ENCODE measurements around the gene OR10J5. TPM values are rescaled to one million over a fixed set of nuclear protein-coding genes. Genes with fewer than 3 reads are reported as not detected.

OR10J5 gene
- total and polyA plus RNA-seq, 2 donors (not counting 1 experiment from before 2014, with no cell fraction given): not detected

DNA sequence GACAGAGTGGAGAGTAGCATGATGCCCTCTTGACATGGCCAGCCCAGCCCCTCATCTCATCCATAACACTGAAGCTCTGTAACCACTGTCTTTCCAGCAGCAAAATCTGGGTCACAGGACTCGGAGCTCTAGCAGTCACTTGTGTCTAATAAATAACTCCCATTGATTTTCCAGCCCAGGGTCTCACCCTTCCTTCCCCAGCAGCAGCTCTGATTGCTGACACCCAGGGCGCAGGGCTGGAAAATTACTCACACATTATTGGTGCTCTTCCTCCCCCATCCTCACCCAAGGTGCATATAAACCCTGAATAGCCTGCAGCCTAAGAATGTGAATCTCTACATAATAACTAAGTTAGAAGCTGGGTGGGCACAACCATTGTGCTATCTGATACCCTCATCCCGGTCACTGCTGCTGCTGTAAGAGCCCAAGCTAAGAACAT is 21.1 kb upstream of the OR10J5 start:
- H3K27ac ChIP-seq (ENCODE audit: low read length in 2 of 2): no peak overlapping the region
- POLR2A ChIA-PET: no interaction called here
- no peaks in the 10 kb centered on the region for H3K9me3 Mint-ChIP-seq (ENCODE audit: insufficient read depth)
- H3K4me1 ChIP-seq (ENCODE audit: control insufficient read depth in 2 of 2, insufficient read depth in 2 of 2, low read length in 2 of 2): no peaks in the 10 kb centered on the region
- TF ChIP-seq EZH2 (IDR thresholded peaks at IDR 0.05; ENCODE audit: borderline replicate concordance, insufficient read depth, low read depth, low read length, poor library complexity, severe bottlenecking): no peak
- TF ChIP-seq, protein P1, sequence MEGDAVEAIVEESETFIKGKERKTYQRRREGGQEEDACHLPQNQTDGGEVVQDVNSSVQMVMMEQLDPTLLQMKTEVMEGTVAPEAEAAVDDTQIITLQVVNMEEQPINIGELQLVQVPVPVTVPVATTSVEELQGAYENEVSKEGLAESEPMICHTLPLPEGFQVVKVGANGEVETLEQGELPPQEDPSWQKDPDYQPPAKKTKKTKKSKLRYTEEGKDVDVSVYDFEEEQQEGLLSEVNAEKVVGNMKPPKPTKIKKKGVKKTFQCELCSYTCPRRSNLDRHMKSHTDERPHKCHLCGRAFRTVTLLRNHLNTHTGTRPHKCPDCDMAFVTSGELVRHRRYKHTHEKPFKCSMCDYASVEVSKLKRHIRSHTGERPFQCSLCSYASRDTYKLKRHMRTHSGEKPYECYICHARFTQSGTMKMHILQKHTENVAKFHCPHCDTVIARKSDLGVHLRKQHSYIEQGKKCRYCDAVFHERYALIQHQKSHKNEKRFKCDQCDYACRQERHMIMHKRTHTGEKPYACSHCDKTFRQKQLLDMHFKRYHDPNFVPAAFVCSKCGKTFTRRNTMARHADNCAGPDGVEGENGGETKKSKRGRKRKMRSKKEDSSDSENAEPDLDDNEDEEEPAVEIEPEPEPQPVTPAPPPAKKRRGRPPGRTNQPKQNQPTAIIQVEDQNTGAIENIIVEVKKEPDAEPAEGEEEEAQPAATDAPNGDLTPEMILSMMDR (IDR thresholded peaks at IDR 0.05): no peak
- H3K9ac ChIP-seq (ENCODE audit: low read length): no peak overlapping the region
- intact Hi-C loops (cut with micrococcal nuclease): no loop called here
- no peak for DNase-seq
- peaks cover 18% of the 10 kb centered on the region for H3K27me3 Mint-ChIP-seq
- 62% methylated on average over 2 of the region's 3 CpGs for WGBS (ENCODE audit: insufficient coverage)
- H3K4me2 ChIP-seq (replicated peaks; ENCODE audit: low read depth, low read length, poor library complexity, severe bottlenecking): no peak overlapping the region
- no peaks in the 10 kb centered on the region for H3K4me1 Mint-ChIP-seq
- CTCF ChIA-PET: no interaction called here
- H3K4me3 Mint-ChIP-seq: no peak overlapping the region
- no peaks in the 10 kb centered on the region for H3K9me3 ChIP-seq (ENCODE audit: control extremely low read depth in 1 of 3, control insufficient read depth in 2 of 3, insufficient read depth in 1 of 3, low read length in 2 of 3)
- no peak overlapping the region for H2AFZ ChIP-seq (ENCODE audit: insufficient read depth, low read depth, low read length, poor library complexity, severe bottlenecking)
- H4K20me1 ChIP-seq (ENCODE audit: control insufficient read depth, insufficient read depth, low read length, poor library complexity, severe bottlenecking): no peaks in the 10 kb centered on the region
- H3K79me2 ChIP-seq (ENCODE audit: control insufficient read depth, insufficient read depth, low read length): no peaks in the 10 kb centered on the region
- H3K4me3 ChIP-seq (ENCODE audit: control extremely low read depth in 1 of 5, extremely low read depth in 1 of 5, insufficient read depth in 1 of 5, low read depth in 2 of 5, low read length in 4 of 5): no peak overlapping the region
- no peak for ATAC-seq (ENCODE audit: low read depth)
- no peak overlapping the region for H3K27ac Mint-ChIP-seq
- no peaks in the 10 kb centered on the region for H3K27me3 ChIP-seq (replicated peaks in 1 of 4; ENCODE audit: control extremely low read depth in 1 of 4, control insufficient read depth in 3 of 4, insufficient read depth in 4 of 4, low read length in 3 of 4)
- H3K36me3 ChIP-seq (replicated peaks in 1 of 2; ENCODE audit: control extremely low read depth in 1 of 2, control insufficient read depth in 1 of 2, extremely low read depth in 1 of 2, insufficient read depth in 2 of 2, low read length in 1 of 2): no peaks in the 10 kb centered on the region

DNA sequence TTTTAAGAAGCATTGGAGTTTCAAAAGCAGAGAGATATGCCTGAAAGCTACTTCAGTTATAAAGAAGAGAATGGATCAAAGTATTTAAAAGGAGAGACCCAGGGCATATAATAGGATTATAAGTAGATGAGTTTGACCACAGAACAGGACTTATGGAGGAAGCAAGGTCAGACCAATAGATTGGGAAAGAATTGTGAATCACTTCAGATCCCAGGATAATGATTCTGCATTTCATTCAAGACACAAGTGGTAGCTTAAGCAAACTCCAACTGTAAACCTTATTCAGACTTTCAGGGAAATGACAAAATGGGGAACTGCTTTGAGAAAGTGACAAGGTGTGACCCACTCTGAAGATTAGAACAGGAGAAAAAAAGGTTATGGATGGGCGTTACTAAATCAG is 18.9 kb upstream of the OR10J5 start:
- ChIA-PET POLR2A (no interaction called here), CTCF (no interaction called here)
- ATAC-seq (ENCODE audit: low read depth) (no peak), DNase-seq (no peak)
- intact Hi-C loops (cut with micrococcal nuclease): no loop called here
- Histone ChIP-seq H3K4me2 (replicated peaks; ENCODE audit: low read depth, low read length, poor library complexity, severe bottlenecking) (no peak overlapping the region), H3K27me3 (replicated peaks in 1 of 4; ENCODE audit: control extremely low read depth in 1 of 4, control insufficient read depth in 3 of 4, insufficient read depth in 4 of 4, low read length in 3 of 4) (no peaks in the 10 kb centered on the region), H3K36me3 (replicated peaks in 1 of 2; ENCODE audit: control extremely low read depth in 1 of 2, control insufficient read depth in 1 of 2, extremely low read depth in 1 of 2, insufficient read depth in 2 of 2, low read length in 1 of 2) (no peaks in the 10 kb centered on the region), H3K4me1 (ENCODE audit: control insufficient read depth in 2 of 2, insufficient read depth in 2 of 2, low read length in 2 of 2) (no peaks in the 10 kb centered on the region), H3K4me3 (ENCODE audit: control extremely low read depth in 1 of 5, extremely low read depth in 1 of 5, insufficient read depth in 1 of 5, low read depth in 2 of 5, low read length in 4 of 5) (no peak overlapping the region), H3K9ac (ENCODE audit: low read length) (no peak overlapping the region), H2AFZ (ENCODE audit: insufficient read depth, low read depth, low read length, poor library complexity, severe bottlenecking) (no peak overlapping the region), H3K27ac (ENCODE audit: low read length in 2 of 2) (no peak overlapping the region), H4K20me1 (ENCODE audit: control insufficient read depth, insufficient read depth, low read length, poor library complexity, severe bottlenecking) (no peaks in the 10 kb centered on the region), H3K79me2 (ENCODE audit: control insufficient read depth, insufficient read depth, low read length) (no peaks in the 10 kb centered on the region), H3K9me3 (ENCODE audit: control extremely low read depth in 1 of 3, control insufficient read depth in 2 of 3, insufficient read depth in 1 of 3, low read length in 2 of 3) (no peaks in the 10 kb centered on the region)
- H3K4me1 Mint-ChIP-seq: no peaks in the 10 kb centered on the region
- 60% methylated on average over 1 of the region's 1 CpG for WGBS (ENCODE audit: insufficient coverage)
- H3K27ac Mint-ChIP-seq: no peak overlapping the region
- peaks cover 13% of the 10 kb centered on the region for H3K27me3 Mint-ChIP-seq
- no peak overlapping the region for H3K4me3 Mint-ChIP-seq
- H3K9me3 Mint-ChIP-seq (ENCODE audit: insufficient read depth): no peaks in the 10 kb centered on the region
- TF ChIP-seq EZH2 (IDR thresholded peaks at IDR 0.05; ENCODE audit: borderline replicate concordance, insufficient read depth, low read depth, low read length, poor library complexity, severe bottlenecking): no peak
- TF ChIP-seq, protein P1 (IDR thresholded peaks at IDR 0.05): no peak
